Activated T-cell treated with anti-CD3 and anti-CD28 coated beads, Interleukin-2, amount 50 U/mL, for 24 hours (primary cell): ENCODE results near the gene SIRPB2.

Experiments used
- DNase-seq: peaks from one replicate; pipeline ENCODE4 v3.0.0-alpha.2; 2020
- H3K27ac Mint-ChIP-seq: 2 replicates; pipeline ENCODE4 v1.8.0; 2020; ENCODE audit warnings: mild to moderate bottlenecking, mixed read lengths
- H3K27me3 Mint-ChIP-seq: 2 replicates; pipeline ENCODE4 v1.8.0; 2020; ENCODE audit warnings: mixed read lengths
- H3K36me3 Mint-ChIP-seq: 2 replicates; pipeline ENCODE4 v1.8.0; 2020; ENCODE audit warnings: low read depth, mixed read lengths
- H3K4me1 Mint-ChIP-seq: 2 replicates; pipeline ENCODE4 v1.8.0; 2020; ENCODE audit warnings: low read depth, mixed read lengths
- H3K4me3 Mint-ChIP-seq: 2 replicates; pipeline ENCODE4 v1.8.0; 2020; ENCODE audit warnings: mild to moderate bottlenecking, moderate library complexity, mixed read lengths
- H3K9me3 Mint-ChIP-seq: 2 replicates; pipeline ENCODE4 v1.8.0; 2020; ENCODE audit warnings: mixed read lengths

Gene SIRPB2

GRCh38 chr20:1429143-1429728 lies 62.0 kb downstream of the SIRPB2 start:
- no peaks in the 10 kb centered on the region for H3K9me3 Mint-ChIP-seq
- no peak for DNase-seq
- no peak overlapping the region for H3K4me3 Mint-ChIP-seq
- peaks cover 12% of the 10 kb centered on the region for H3K4me1 Mint-ChIP-seq
- H3K36me3 Mint-ChIP-seq = peaks cover 1% of the 10 kb centered on the region
- H3K27ac Mint-ChIP-seq = no peak overlapping the region
- H3K27me3 Mint-ChIP-seq = no peaks in the 10 kb centered on the region

GRCh38 chr20:1427457-1428054 lies 63.7 kb downstream of the SIRPB2 start:
- H3K9me3 Mint-ChIP-seq = no peaks in the 10 kb centered on the region
- peaks cover 8% of the 10 kb centered on the region for H3K4me1 Mint-ChIP-seq
- no peak overlapping the region for H3K4me3 Mint-ChIP-seq
- DNase-seq = no peak
- H3K36me3 Mint-ChIP-seq = no peaks in the 10 kb centered on the region
- H3K27ac Mint-ChIP-seq = no peak overlapping the region
- H3K27me3 Mint-ChIP-seq = no peaks in the 10 kb centered on the region

- Mint-ChIP-seq H3K9me3 (peaks cover under 1% of the 10 kb centered on the region), H3K4me3 (no peak overlapping the region), H3K27me3 (no peaks in the 10 kb centered on the region), H3K27ac (no peak overlapping the region), H3K4me1 (peaks cover 8% of the 10 kb centered on the region), H3K36me3 (no peaks in the 10 kb centered on the region)
- DNase-seq = no peak
These were observed 64.9 kb downstream of the SIRPB2 start for GRCh38 chr20:1426231-1426849.
